HG03064 (cell line): ENCODE results near the gene EGLN1.
"Not testable (repeated sequence)": the region's sequence is repeated elsewhere in the genome, so short reads cannot be mapped to it uniquely, and the experiment has no call there.

Source experiments
- ATAC-seq: cut with Tn5 transposase; IDR thresholded peaks from one replicate; pipeline ENCODE4 v1.9.1; 2021; ENCODE audit warnings: low read depth; ENCODE audit not compliant: unreplicated experiment

Gene EGLN1

GRCh38 chr1:231421971-231422797 is at the start of gene EGLN1:
Gene EGLN1, minus strand, starts transcription at chr1:231422287. Its CDS starts 399 bp downstream, at chr1:231421888.
- peak; percentile 88 for ATAC-seq

- not testable (repeated sequence) for ATAC-seq
Observed at GRCh38 chr1:231471500-231471899, 49.4 kb upstream of the EGLN1 start.

- ATAC-seq: not testable (repeated sequence)
Observed at GRCh38 chr1:231471027-231471426, 48.9 kb upstream of the EGLN1 start.

GRCh38 chr1:231467986-231468385 is 45.9 kb upstream of the EGLN1 start:
- ATAC-seq: no peak

- no peak for ATAC-seq
Observed at GRCh38 chr1:231465051-231465450, 43.0 kb upstream of the EGLN1 start.

- ATAC-seq: no peak
Observed at GRCh38 chr1:231463541-231463940, 41.5 kb upstream of the EGLN1 start.

GRCh38 chr1:231460614-231461013 is 38.5 kb upstream of the EGLN1 start:
- ATAC-seq: no peak

GRCh38 chr1:231459438-231459837 is 37.4 kb upstream of the EGLN1 start:
- not testable (repeated sequence) for ATAC-seq

GRCh38 chr1:231457956-231458355 is 35.9 kb upstream of the EGLN1 start:
- not testable (repeated sequence) for ATAC-seq

- ATAC-seq: not testable (repeated sequence)
Observed at GRCh38 chr1:231454133-231454532, 32.0 kb upstream of the EGLN1 start.

- no peak for ATAC-seq
Observed at GRCh38 chr1:231446138-231446537, 24.1 kb upstream of the EGLN1 start.

- no peak for ATAC-seq
Observed at GRCh38 chr1:231444059-231444458, 22.0 kb upstream of the EGLN1 start.

GRCh38 chr1:231443363-231443762 is 21.3 kb upstream of the EGLN1 start:
- ATAC-seq: no peak

GRCh38 chr1:231442735-231443134 is 20.6 kb upstream of the EGLN1 start:
- no peak for ATAC-seq

- ATAC-seq: no peak
Observed at GRCh38 chr1:231432996-231433395, 10.9 kb upstream of the EGLN1 start.

- ATAC-seq: no peak
Observed at GRCh38 chr1:231431665-231432415, 9.8 kb upstream of the EGLN1 start.

- not testable (repeated sequence) for ATAC-seq
Observed at GRCh38 chr1:231430678-231431352, 8.7 kb upstream of the EGLN1 start.

- ATAC-seq: no peak
Observed at GRCh38 chr1:231428377-231428776, 6.3 kb upstream of the EGLN1 start.

- no peak for ATAC-seq
Observed at GRCh38 chr1:231424950-231425805, 3.1 kb upstream of the EGLN1 start.

GRCh38 chr1:231423648-231424047 is 1.6 kb upstream of the EGLN1 start:
- no peak for ATAC-seq
